Dedifferentiated amniotic fluid mesenchymal stem cell (primary cell): ENCODE results near the gene HS6ST3.
"Not testable (repeated sequence)": the region's sequence is repeated elsewhere in the genome, so short reads cannot be mapped to it uniquely, and the experiment has no call there.

ENCODE experiments used
- DNase-seq: peaks from one replicate; pipeline ENCODE4 v3.0.0-alpha.2; 2016; ENCODE audit errors: extremely low spot score

The HS6ST3 gene

GRCh38 chr13:96091164-96092117 is 1.5 kb downstream of the HS6ST3 start:
- DNase-seq, result no peak

GRCh38 chr13:96093296-96094006 is 3.5 kb downstream of the HS6ST3 start:
- DNase-seq, result no peak

- DNase-seq, result no peak
Observed at GRCh38 chr13:96100457-96101220, 10.7 kb downstream of the HS6ST3 start.

GRCh38 chr13:96104516-96104915 is 14.6 kb downstream of the HS6ST3 start:
- no peak for DNase-seq

- DNase-seq, result not testable (repeated sequence)
Observed at GRCh38 chr13:96108072-96108471, 18.2 kb downstream of the HS6ST3 start.

DNA sequence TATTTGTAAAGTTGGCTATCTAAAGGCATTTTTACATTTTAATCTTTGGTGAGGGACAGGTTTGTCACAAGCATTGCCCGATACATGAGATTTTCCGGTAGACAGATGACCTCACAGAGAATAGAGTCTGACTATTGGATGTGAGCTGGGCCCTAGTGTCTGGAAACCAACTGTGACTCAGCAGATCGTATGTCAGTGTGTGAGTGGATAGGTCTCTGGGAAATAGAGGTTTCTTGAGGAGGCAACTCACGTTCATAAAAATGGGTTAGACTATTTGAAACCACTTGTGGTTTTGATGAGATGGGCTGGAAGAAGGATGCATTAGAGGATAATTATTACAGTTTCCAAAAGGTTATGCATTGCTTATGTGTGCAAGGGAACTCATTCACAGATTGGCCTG is 19.2 kb downstream of the HS6ST3 start:
- DNase-seq, result no peak

DNA sequence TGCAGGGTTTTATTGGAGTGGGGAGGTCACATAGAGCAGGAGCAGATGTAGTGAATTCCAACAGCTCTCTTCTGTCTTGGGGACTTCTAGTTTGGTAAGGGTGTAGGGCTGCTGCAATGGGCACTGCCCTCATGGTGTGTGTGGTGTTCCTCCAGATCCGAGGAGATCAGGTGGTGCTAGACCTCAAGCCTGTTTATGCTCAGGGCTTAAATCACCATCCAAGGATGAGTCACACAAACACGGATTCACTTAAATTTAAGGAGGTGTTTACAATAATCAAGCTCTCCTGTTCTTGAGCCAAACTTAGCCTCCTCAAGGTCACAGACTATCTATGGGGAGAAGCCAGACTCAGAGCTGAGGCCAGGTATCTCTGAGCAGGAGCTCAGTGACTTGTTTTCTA is 23.0 kb downstream of the HS6ST3 start:
- DNase-seq, result no peak

DNA sequence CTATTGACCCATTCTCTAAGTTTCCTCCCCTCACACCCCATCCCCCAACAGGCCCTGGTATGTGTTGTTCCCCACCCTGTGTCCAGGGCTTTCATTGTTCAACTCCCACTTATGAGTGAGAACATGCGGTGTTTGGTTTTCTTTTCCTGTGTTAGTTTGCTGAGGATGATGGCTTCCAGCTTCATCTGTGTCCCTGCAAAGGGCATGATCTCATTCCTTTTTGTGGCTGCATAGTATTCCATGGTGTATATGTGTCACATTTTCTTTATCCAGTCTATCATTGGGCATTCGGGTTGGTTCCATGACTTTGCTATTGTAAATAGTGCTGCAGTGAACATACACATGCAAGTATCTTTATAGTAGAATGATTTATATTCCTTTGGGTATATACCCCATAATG is 25.5 kb downstream of the HS6ST3 start:
- not testable (repeated sequence) for DNase-seq

GRCh38 chr13:96119921-96120320 is 30.0 kb downstream of the HS6ST3 start:
- DNase-seq, result no peak

GRCh38 chr13:96130818-96131340 is 41.0 kb downstream of the HS6ST3 start:
- DNase-seq, result no peak

GRCh38 chr13:96141032-96141431 is 51.1 kb downstream of the HS6ST3 start:
- peak; percentile 36 for DNase-seq

DNA sequence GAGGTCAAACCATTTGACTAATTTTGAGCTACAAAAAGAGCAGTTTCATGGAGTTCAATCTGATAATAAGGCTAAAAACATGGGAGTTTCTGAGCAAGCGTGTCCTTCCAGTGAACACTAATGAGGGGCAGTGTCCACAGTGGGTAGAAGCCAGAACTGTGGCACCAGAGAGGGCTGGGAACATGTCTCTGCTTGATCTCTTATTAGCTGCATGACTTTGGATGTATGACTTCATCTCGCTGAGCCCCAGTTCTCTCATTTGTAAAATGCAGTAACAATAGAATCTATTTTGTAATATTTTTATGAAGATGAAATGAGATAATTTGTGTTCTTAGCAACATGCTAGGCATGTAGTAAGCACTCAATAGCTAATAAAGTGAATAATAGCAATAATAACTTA is 69.8 kb downstream of the HS6ST3 start:
- DNase-seq, result no peak

GRCh38 chr13:96161141-96161540 is 71.2 kb downstream of the HS6ST3 start:
- no peak for DNase-seq

GRCh38 chr13:96165840-96166239 is 75.9 kb downstream of the HS6ST3 start:
- DNase-seq, result no peak

GRCh38 chr13:96172066-96172465 is 82.2 kb downstream of the HS6ST3 start:
- DNase-seq, result no peak

DNA sequence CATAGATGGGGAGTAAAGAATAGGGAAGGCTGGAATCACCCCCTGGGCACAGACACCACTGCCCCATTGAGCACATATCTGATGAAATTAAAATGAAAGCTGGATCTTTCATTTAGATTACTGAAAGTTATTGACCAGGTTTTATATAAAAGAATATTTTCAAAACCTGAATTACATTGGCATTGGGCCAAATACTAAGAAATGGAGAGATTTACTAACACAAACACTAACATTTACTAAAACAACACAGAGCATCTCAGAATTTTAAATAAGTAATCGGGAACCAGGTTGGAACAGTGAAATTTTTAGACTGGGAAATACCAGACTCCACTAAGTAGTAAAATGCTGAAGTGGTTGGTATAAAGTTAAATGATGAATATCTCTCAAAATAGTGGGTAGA is 88.9 kb downstream of the HS6ST3 start:
- no peak for DNase-seq

DNA sequence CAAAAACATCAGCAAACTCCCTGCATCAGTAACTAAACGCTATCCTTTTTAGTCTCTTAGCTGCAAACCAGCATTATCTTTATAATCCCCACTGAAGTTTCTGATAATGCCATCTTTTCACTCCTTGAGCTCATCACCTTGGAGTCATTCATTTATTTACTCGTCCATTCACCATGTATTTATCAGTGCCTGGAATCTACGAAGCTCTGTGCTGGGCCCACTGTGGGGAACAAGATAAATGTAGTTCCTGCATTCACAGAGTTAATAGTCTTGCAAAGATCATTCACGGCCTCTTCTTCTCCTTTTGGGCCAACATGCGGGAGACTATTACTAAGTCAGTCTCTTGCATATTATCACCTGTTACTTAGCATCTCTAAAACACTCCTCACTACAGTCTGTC is 89.4 kb downstream of the HS6ST3 start:
- no peak for DNase-seq

- DNase-seq, result no peak
Observed at GRCh38 chr13:96181911-96182310, 92.0 kb downstream of the HS6ST3 start.

GRCh38 chr13:96185818-96186217 is 95.9 kb downstream of the HS6ST3 start:
- DNase-seq, result no peak

DNA sequence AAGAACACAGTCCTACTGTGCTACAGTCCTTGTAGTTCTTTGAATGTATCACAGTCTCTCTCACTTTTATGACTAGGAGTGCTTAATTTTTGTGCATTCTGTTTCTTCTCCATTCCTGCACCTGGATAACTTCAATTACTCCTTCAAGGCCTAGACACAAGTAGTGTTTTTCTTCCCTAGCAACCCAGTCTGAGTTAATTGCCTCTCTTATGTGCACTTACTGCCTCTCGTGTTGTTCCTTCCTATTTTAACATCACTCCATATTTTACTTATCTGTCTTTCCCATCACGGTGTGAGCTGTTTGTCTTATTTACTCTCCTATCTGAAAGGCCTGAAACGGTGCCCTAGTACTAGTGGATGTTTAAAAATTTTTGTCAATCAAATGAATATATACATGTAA is 101.5 kb downstream of the HS6ST3 start:
- DNase-seq, result no peak

DNA sequence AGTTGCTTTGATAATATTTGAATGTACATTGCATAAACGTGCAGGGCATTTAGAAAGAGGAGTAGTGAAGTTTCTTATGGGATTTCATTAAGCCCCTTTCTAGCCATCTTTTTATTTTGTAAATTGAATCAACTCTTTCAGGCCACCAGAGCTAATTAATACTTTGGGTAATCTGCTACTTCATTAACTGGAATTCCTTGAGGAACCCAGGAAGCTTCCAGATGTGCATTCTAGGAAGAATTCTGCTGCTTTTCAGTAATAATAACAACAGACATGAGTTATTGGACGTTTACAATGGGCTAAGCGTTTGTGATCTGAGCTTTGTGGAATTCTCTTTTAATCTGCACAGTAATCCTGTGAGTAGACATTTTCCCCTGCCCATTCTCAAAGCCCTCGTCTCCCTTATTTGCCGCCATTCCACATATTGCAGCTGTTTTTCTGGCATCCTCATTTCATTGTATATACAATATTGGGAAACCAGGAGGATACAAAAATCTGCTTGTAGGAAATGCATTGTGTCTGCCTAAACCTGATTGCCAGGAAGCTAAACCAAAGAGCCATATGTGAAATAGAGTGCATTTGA is 103.9 kb downstream of the HS6ST3 start:
- DNase-seq, result no peak

GRCh38 chr13:96198038-96198437 is 108.1 kb downstream of the HS6ST3 start:
- DNase-seq, result no peak
